WERI-Rb-1 (cell line): Measurements from ENCODE around the gene IGLON5.

Experiments used
- DNase-seq: peaks from one replicate; pipeline ENCODE4 v3.0.0-alpha.2; 2020
- H3K27ac ChIP-seq: fragments of 250-450 bp; sonication (Bioruptor Pico); 2 replicates; pipeline ENCODE4 v1.5.1; 2020; ENCODE audit warnings: mild to moderate bottlenecking, moderate library complexity
- H3K27me3 ChIP-seq: fragments of 250-450 bp; sonication (Bioruptor Pico); 2 replicates; pipeline ENCODE4 v1.5.1; 2021; ENCODE audit warnings: mild to moderate bottlenecking, low read depth, moderate library complexity; ENCODE audit not compliant: insufficient read depth, severe bottlenecking
- H3K36me3 ChIP-seq: fragments of 250-450 bp; sonication (Bioruptor Pico); 2 replicates; pipeline ENCODE4 v1.5.1; 2020; ENCODE audit warnings: mild to moderate bottlenecking, moderate library complexity
- H3K4me3 ChIP-seq: 2 replicates; pipeline ENCODE4 v1.5.1; 2011; ENCODE audit warnings: low read depth, mild to moderate bottlenecking, control low read depth, low read length
- H3K9me3 ChIP-seq: fragments of 250-450 bp; sonication (Bioruptor Pico); 2 replicates; pipeline ENCODE4 v1.5.1; 2021; ENCODE audit warnings: mild to moderate bottlenecking, moderate library complexity; ENCODE audit not compliant: severe bottlenecking
- CTCF ChIP-seq: IDR thresholded peaks from 2 replicates; pipeline ENCODE4 v1.5.1; 2011; ENCODE audit warnings: low read depth, mild to moderate bottlenecking, control low read depth, inconsistent platforms, low read length

Gene IGLON5

DNA sequence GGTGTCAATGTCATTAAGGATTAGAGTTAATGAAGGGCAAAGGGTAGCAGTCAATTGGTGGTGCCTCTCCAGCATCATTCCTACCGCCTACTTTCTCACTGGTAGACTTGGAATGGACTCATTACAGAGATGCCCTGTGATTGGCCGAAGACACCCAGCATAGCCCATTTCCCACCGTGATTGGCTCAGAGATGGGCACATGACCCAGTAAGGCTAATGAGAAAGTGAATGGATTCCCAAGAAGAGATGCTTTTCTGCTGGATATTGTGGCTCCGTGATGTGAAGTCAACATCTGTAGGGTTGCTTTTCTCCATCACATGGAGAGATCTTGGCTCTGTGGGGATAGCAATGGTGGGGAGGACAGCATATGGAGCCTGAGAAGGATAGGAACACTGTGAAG is 18.9 kb downstream of the IGLON5 start:
- Histone ChIP-seq H3K27ac (no peak overlapping the region), H3K9me3 (no peaks in the 10 kb centered on the region), H3K36me3 (no peaks in the 10 kb centered on the region), H3K27me3 (no peaks in the 10 kb centered on the region), H3K4me3 (no peak overlapping the region)
- TF ChIP-seq CTCF = no peak
- no peak for DNase-seq

GRCh38 chr19:51331193-51331592 is 19.7 kb downstream of the IGLON5 start:
- Histone ChIP-seq H3K27ac (no peak overlapping the region), H3K36me3 (no peaks in the 10 kb centered on the region), H3K4me3 (no peak overlapping the region), H3K9me3 (no peaks in the 10 kb centered on the region), H3K27me3 (no peaks in the 10 kb centered on the region)
- no peak for DNase-seq
- no peak for TF ChIP-seq CTCF

GRCh38 chr19:51331716-51332115 is 20.3 kb downstream of the IGLON5 start:
- Histone ChIP-seq H3K9me3 (no peaks in the 10 kb centered on the region), H3K27me3 (no peaks in the 10 kb centered on the region), H3K4me3 (no peak overlapping the region), H3K36me3 (no peaks in the 10 kb centered on the region), H3K27ac (no peak overlapping the region)
- DNase-seq = no peak
- TF ChIP-seq CTCF = no peak

- TF ChIP-seq CTCF = no peak
- no peak overlapping the region for H3K4me3 ChIP-seq
- no peak for DNase-seq
- no peaks in the 10 kb centered on the region for H3K9me3 ChIP-seq
- no peaks in the 10 kb centered on the region for H3K36me3 ChIP-seq
- H3K27me3 ChIP-seq = no peaks in the 10 kb centered on the region
- no peak overlapping the region for H3K27ac ChIP-seq
Observed at GRCh38 chr19:51333836-51334460, 22.5 kb downstream of the IGLON5 start.

GRCh38 chr19:51337141-51337860 is 25.9 kb downstream of the IGLON5 start:
- no peak overlapping the region for H3K27ac ChIP-seq
- H3K36me3 ChIP-seq = no peaks in the 10 kb centered on the region
- no peaks in the 10 kb centered on the region for H3K27me3 ChIP-seq
- no peak for DNase-seq
- no peaks in the 10 kb centered on the region for H3K9me3 ChIP-seq
- TF ChIP-seq CTCF = no peak
- H3K4me3 ChIP-seq = no peak overlapping the region
